ENCODE measurements around the gene SRD5A1.

- TF ChIP-seq MAZ (IDR thresholded peaks at IDR 0.05; ENCODE audit: borderline replicate concordance, low read depth, low read length) (no peak), ZNF302 (CRISPR knock-in tag; IDR thresholded peaks at IDR 0.05) (no peak), HMGXB4 (CRISPR knock-in tag; IDR thresholded peaks at IDR 0.05; ENCODE audit: borderline replicate concordance) (no peak), FOXS1 (CRISPR knock-in tag; IDR thresholded peaks at IDR 0.05) (no peak), FOSL2 (IDR thresholded peaks at IDR 0.05) (no peak), FOSL2 (CRISPR knock-in tag; IDR thresholded peaks at IDR 0.05) (no peak), POLR2A (IDR thresholded peaks at IDR 0.05; ENCODE audit: low read length) (no peak), BHLHE40 (IDR thresholded peaks at IDR 0.05; ENCODE audit: low read depth, low read length) (no peak), RAD21 (conservative IDR thresholded peaks at IDR 0.05 in 1 of 2, IDR thresholded peaks at IDR 0.05 in 1 of 2) (no peak)
These were observed 41.5 kb upstream of the SRD5A1 start for GRCh38 chr5:6591671-6592288.

Data from A549 (cell line).